Gastrocnemius medialis (tissue), 4 donors: ENCODE measurements around the gene LGALS7B. TPM values are rescaled to one million over a fixed set of nuclear protein-coding genes. Genes with fewer than 3 reads are reported as not detected.
"Not testable (repeated sequence)": the region's sequence is repeated elsewhere in the genome, so short reads cannot be mapped to it uniquely, and the experiment has no call there.

ENCODE experiments used
- ATAC-seq, 2 donors: fragments of 150-250 bp; one replicate each; pipeline ENCODE4 v1.9.1; 2016
- DNase-seq, 2 donors: peaks; one replicate each; pipeline ENCODE4 v3.0.0-alpha.2; 2019
- H3K27ac ChIP-seq, 4 donors: fragments of 200-600 bp; sonication (generic); 1 replicate in 1 of 4; 2 replicates in 3 of 4; pipeline ENCODE4 v1.5.1; 2016 to 2018; ENCODE audit warnings: mild to moderate bottlenecking in 2 of 4, moderate library complexity in 1 of 4
- H3K27me3 ChIP-seq, 3 donors: fragments of 200-600 bp; sonication (generic) in 2 of 3; 1 replicate in 1 of 3; 2 replicates in 2 of 3; pipeline versions ENCODE4 v1.5.1 to v1.6.0; 2016 to 2019; ENCODE audit warnings: mild to moderate bottlenecking in 1 of 3, moderate library complexity in 1 of 3
- H3K36me3 ChIP-seq, 2 donors: fragments of 200-600 bp; sonication (generic) in 1 of 2; one replicate each; pipeline ENCODE4 v1.5.1; 2017 to 2018
- H3K4me1 ChIP-seq, 2 donors: fragments of 200-600 bp; sonication (generic) in 1 of 2; one replicate each; pipeline ENCODE4 v1.5.1; 2016 to 2017; ENCODE audit warnings: mild to moderate bottlenecking in 2 of 2
- H3K4me3 ChIP-seq, 4 donors: fragments of 200-600 bp; sonication (generic) in 3 of 4; 1 replicate in 1 of 4; 2 replicates in 3 of 4; pipeline ENCODE4 v1.5.1; 2016 to 2019; ENCODE audit warnings: mild to moderate bottlenecking in 2 of 4
- H3K9me3 ChIP-seq, 3 donors: fragments of 200-600 bp; sonication (generic) in 2 of 3; 1 replicate in 1 of 3; 2 replicates in 2 of 3; pipeline ENCODE4 v1.5.1; 2016 to 2019
- CTCF ChIP-seq, 5 experiments: fragments of 450-650 bp in 3 of 5; fragments of 200-600 bp in 2 of 5; sonication (generic) in 2 of 5; IDR thresholded peaks in 4 of 5; conservative IDR thresholded peaks in 1 of 5; 1 replicate in 4 of 5; 2 replicates in 1 of 5; pipeline ENCODE4 v1.5.1; 2016 to 2019; ENCODE audit warnings: antibody characterized with exemption in 5 of 5, mild to moderate bottlenecking in 3 of 5, moderate library complexity in 3 of 5
- POLR2A ChIP-seq, 2 donors: fragments of 450-650 bp; IDR thresholded peaks; one replicate each; pipeline ENCODE4 v1.6.1; 2017; ENCODE audit warnings: antibody characterized with exemption in 2 of 2, mild to moderate bottlenecking in 2 of 2, moderate library complexity in 2 of 2
- in situ Hi-C, 4 donors: fragments of 200-750 bp; cut with MboI; loops; one replicate each; pipeline versions ENCODE4 v1.15.0 to v1.8.0; 2017; ENCODE audit warnings: low sequenced_read_pairs in 4 of 4
- intact Hi-C: fragments of 100-400 bp; cut with DNase I; formaldehyde crosslinking; loops from one replicate; pipeline ENCODE4 v1.15.1; 2023; ENCODE audit warnings: low total_unique reads
- total RNA-seq, 4 donors: library from RNA; depleted of rRNA; stranded (reverse); fragments of >200 nt; gene quantifications; one replicate each; pipeline versions ENCODE4 v1.1.0 to v1.2.3, GENCODE V29; 2016

Gene LGALS7B
- total RNA-seq, 4 donors from 2014 or later, result not detected

- DNase-seq, intact Hi-C loops, H3K4me1 ChIP-seq, in situ Hi-C loops, H3K27me3 ChIP-seq, H3K9me3 ChIP-seq, H3K36me3 ChIP-seq: not testable (repeated sequence)
- ATAC-seq, result peak; percentile 13 to 22
- peak overlapping the region in 2 of 4 donors; percentile 63 to 68 for H3K27ac ChIP-seq
- TF ChIP-seq POLR2A (IDR thresholded peaks at IDR 0.05), result peak in 1 of 2 donors; percentile 1
- H3K4me3 ChIP-seq, result peak overlapping the region; percentile 18 to 52 (median 40)
Measured at GRCh38 chr19:38770228-38770948, 18.6 kb upstream of the LGALS7B start.

GRCh38 chr19:38770949-38771275 lies 18.1 kb upstream of the LGALS7B start:
- in situ Hi-C loops, H3K27me3 ChIP-seq, H3K27ac ChIP-seq, H3K9me3 ChIP-seq, intact Hi-C loops, H3K4me1 ChIP-seq, H3K36me3 ChIP-seq, DNase-seq: not testable (repeated sequence)
- H3K4me3 ChIP-seq, result peak overlapping the region in 1 of 4 donors; percentile 31
- ATAC-seq, result peak; percentile 43 to 62

GRCh38 chr19:38771569-38771968 lies 17.4 kb upstream of the LGALS7B start:
- H3K9me3 ChIP-seq, intact Hi-C loops, H3K27me3 ChIP-seq, H3K4me3 ChIP-seq, DNase-seq, H3K27ac ChIP-seq, H3K4me1 ChIP-seq, ATAC-seq, in situ Hi-C loops, H3K36me3 ChIP-seq: not testable (repeated sequence)

DNA sequence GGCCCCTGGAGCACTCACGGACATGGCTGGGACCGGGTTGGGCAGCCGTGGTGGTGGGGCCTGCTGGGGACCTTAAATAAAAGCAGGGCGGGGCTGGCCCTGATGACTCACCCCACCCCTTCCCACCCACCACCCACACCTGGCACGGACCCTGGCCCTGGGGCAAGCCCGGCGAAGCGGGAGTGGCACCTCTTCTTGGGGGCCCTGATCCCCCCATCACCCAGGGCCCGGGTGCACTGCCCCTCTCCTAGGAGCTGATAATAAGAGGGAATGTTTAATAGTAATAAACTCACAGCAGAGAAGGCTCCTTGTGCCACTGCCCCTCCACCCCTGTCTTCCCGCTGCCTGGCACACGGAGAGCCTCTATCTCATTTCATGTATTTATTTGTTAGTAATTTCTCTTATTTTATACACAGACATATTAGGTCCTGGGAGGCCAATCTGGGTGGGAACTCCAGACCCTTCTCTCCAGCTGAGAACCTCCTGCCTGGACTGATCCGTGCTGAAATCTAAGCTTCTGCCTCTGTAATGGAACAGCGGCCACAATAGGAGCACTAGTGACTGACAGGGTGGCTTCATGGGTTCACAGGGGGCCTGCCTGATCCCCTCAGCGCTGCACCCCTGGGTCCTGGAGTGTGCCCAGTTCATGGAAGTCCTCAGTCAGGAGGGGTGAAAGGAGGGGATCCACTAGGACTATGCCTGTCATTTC lies 15.4 kb upstream of the LGALS7B start, which contains the start of gene LGALS7:
TSS of gene LGALS7 (minus strand) at position 49 of the 709 bp plus-strand sequence. CDS start at position 24, 25 bp downstream.
- no peak for DNase-seq
- intact Hi-C loops (no loop called here), in situ Hi-C loops (no loop called here)
- Histone ChIP-seq H3K4me1 (no peaks in the 10 kb centered on the region), H3K36me3 (no peaks in the 10 kb centered on the region), H3K27me3 (peaks cover 0 to 4% (median 0%) of the 10 kb centered on the region in 3 donors), H3K9me3 (no peaks in the 10 kb centered on the region), H3K27ac (no peak within 1 kb of the TSS), H3K4me3 (no peak within 1 kb of the TSS)
- TF ChIP-seq CTCF (IDR thresholded peaks at IDR 0.05 in 4 of 5, conservative IDR thresholded peaks at IDR 0.05 in 1 of 5) (no peak), POLR2A (IDR thresholded peaks at IDR 0.05) (no peak)
- ATAC-seq, result no peak

DNA sequence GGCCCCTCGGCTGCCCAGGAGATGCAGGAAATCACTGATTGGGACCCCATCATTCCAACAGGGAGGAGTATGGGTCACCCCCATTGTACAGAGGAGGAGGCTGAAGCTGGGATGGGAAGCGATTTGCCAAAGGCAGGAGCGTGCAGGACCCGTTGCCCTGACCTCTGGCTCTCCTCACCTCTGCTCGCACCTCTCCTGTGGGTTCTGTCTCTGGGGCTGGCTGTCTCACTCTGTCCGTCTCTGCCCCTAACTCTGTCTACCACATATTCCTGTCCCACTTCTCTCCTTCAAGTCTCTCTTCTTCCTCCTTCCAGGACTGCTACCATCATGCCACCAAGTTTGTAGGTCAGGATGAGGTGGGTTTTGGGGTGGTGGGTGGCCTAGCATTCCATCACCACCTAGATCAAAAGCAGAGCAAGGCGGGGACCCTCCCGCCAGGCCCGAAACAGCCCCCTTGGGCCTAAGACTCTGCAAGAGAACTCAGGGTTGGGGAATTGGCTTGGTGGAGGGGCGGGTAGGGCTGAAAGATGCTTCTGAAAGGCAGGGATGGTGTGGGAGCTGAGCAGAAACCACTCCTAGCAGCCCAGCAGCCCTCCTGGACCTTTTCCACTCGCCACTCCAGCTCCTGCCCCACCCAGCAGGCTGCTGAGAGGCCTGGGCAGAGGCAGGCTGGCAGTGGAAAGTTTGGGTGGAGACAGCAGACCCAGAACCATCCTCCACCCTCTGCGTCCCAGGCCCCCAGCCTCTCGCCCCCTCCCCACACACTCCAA lies 14.6 kb upstream of the LGALS7B start:
- no peaks in the 10 kb centered on the region for H3K9me3 ChIP-seq
- H3K4me1 ChIP-seq, result no peaks in the 10 kb centered on the region
- intact Hi-C loops, result no loop called here
- ATAC-seq (no peak), DNase-seq (no peak)
- H3K27ac ChIP-seq, result no peak overlapping the region
- H3K4me3 ChIP-seq, result no peak overlapping the region
- in situ Hi-C loops, result no loop called here
- H3K36me3 ChIP-seq, result no peaks in the 10 kb centered on the region
- peaks cover 0 to 4% (median 0%) of the 10 kb centered on the region in 3 donors for H3K27me3 ChIP-seq
- TF ChIP-seq CTCF (IDR thresholded peaks at IDR 0.05 in 4 of 5, conservative IDR thresholded peaks at IDR 0.05 in 1 of 5) (no peak), POLR2A (IDR thresholded peaks at IDR 0.05) (no peak)

- Histone ChIP-seq H3K4me3 (no peak overlapping the region), H3K9me3 (no peaks in the 10 kb centered on the region), H3K27ac (no peak overlapping the region), H3K27me3 (no peaks in the 10 kb centered on the region), H3K36me3 (no peaks in the 10 kb centered on the region), H3K4me1 (no peaks in the 10 kb centered on the region)
- intact Hi-C loops (no loop called here), in situ Hi-C loops (no loop called here)
- no peak for TF ChIP-seq CTCF (IDR thresholded peaks at IDR 0.05 in 4 of 5, conservative IDR thresholded peaks at IDR 0.05 in 1 of 5)
- TF ChIP-seq POLR2A (IDR thresholded peaks at IDR 0.05), result no peak
- ATAC-seq (no peak), DNase-seq (no peak)
Measured at GRCh38 chr19:38778733-38779132, 10.3 kb upstream of the LGALS7B start.
